ENCODE data around the gene RIC8A. TPM values are rescaled to one million over a fixed set of nuclear protein-coding genes. Genes with fewer than 3 reads are reported as not detected.

RIC8A gene
- total RNA-seq, 2 donors from 2014 or later = 77.1 to 92.6 TPM

DNA sequence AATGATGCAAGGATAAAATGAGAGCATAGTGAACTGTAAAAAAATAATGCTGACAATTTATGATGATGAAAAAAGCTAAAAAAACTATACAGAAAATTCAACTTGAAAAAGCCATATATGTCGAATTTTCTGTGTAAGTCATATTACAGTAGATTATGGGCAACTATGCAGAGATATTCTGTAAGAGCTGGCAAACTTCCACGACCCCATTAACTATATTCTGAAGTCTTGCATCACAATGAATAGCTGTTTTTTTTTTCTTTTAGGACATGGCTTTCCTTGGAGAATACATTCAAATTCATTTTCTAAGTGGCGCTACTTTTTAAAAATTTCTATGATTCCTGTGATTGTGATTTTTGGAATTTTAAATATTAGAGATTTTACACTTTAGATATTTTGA, 47.7 kb downstream of the RIC8A start:
- H3K27me3 ChIP-seq (ENCODE audit: control insufficient read depth, insufficient read depth, low read length, poor library complexity, severe bottlenecking) = no peaks in the 10 kb centered on the region
- H3K36me3 ChIP-seq (ENCODE audit: control insufficient read depth, insufficient read depth, low read length) = peaks cover 34% of the 10 kb centered on the region
- H3K4me3 Mint-ChIP-seq = no peak overlapping the region
- TF ChIP-seq, protein P1, sequence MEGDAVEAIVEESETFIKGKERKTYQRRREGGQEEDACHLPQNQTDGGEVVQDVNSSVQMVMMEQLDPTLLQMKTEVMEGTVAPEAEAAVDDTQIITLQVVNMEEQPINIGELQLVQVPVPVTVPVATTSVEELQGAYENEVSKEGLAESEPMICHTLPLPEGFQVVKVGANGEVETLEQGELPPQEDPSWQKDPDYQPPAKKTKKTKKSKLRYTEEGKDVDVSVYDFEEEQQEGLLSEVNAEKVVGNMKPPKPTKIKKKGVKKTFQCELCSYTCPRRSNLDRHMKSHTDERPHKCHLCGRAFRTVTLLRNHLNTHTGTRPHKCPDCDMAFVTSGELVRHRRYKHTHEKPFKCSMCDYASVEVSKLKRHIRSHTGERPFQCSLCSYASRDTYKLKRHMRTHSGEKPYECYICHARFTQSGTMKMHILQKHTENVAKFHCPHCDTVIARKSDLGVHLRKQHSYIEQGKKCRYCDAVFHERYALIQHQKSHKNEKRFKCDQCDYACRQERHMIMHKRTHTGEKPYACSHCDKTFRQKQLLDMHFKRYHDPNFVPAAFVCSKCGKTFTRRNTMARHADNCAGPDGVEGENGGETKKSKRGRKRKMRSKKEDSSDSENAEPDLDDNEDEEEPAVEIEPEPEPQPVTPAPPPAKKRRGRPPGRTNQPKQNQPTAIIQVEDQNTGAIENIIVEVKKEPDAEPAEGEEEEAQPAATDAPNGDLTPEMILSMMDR (conservative IDR thresholded peaks at IDR 0.05) = no peak
- no peak overlapping the region for H3K9ac ChIP-seq (ENCODE audit: extremely low read depth, low read length, poor library complexity, severe bottlenecking)
- DNase-seq = no peak
- H3K27ac ChIP-seq (ENCODE audit: low read depth, low read length) = no peak overlapping the region
- no peaks in the 10 kb centered on the region for H3K4me1 ChIP-seq (ENCODE audit: control insufficient read depth, insufficient read depth, low read length)
- peaks cover 2% of the 10 kb centered on the region for H3K27me3 Mint-ChIP-seq (ENCODE audit: insufficient read depth)
- no peaks in the 10 kb centered on the region for H3K9me3 Mint-ChIP-seq
- H3K4me3 ChIP-seq (ENCODE audit: low read length) = no peak overlapping the region
- no peak overlapping the region for H3K27ac Mint-ChIP-seq
- no peaks in the 10 kb centered on the region for H3K4me1 Mint-ChIP-seq
- no peaks in the 10 kb centered on the region for H3K9me3 ChIP-seq (ENCODE audit: control insufficient read depth, low read length)
- WGBS, 2 experiments (ENCODE audit: insufficient coverage in 1 of 2, insufficient read length in 1 of 2) = 86 to 88% methylated on average over 1 to 3 of the region's 3 CpGs
- peaks cover 34% of the 10 kb centered on the region for H3K36me3 Mint-ChIP-seq (ENCODE audit: low read depth)

DNA sequence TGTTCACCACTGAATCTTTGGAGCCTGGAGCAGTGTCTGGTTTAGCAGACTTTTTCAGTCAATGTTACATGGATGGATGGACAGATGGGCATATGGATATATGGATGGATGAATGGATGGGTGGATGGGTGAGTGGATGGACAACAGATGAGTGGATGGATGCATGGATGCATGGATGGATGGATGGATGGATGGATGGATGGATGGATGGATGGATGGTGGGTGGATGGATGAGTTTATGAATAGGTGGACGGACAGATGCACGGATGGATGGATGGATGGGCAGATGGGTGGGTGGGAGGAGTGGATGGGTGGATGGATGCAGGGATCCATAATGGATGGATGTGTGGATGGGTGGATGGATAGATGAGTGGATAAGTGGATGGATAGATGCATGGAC, 48.3 kb downstream of the RIC8A start:
- Histone ChIP-seq H3K27ac (ENCODE audit: low read depth, low read length) (no peak overlapping the region), H3K36me3 (ENCODE audit: control insufficient read depth, insufficient read depth, low read length) (peaks cover 28% of the 10 kb centered on the region), H3K4me3 (ENCODE audit: low read length) (no peak overlapping the region), H3K4me1 (ENCODE audit: control insufficient read depth, insufficient read depth, low read length) (no peaks in the 10 kb centered on the region), H3K9ac (ENCODE audit: extremely low read depth, low read length, poor library complexity, severe bottlenecking) (no peak overlapping the region), H3K9me3 (ENCODE audit: control insufficient read depth, low read length) (no peaks in the 10 kb centered on the region), H3K27me3 (ENCODE audit: control insufficient read depth, insufficient read depth, low read length, poor library complexity, severe bottlenecking) (no peaks in the 10 kb centered on the region)
- WGBS, 2 experiments (ENCODE audit: insufficient coverage in 1 of 2, insufficient read length in 1 of 2) = 91% methylated on average over 2 of the region's 2 CpGs; no CpG with 5 or more reads in 1 of the 2 experiments
- H3K27me3 Mint-ChIP-seq (ENCODE audit: insufficient read depth) = peaks cover 2% of the 10 kb centered on the region
- H3K36me3 Mint-ChIP-seq (ENCODE audit: low read depth) = peaks cover 30% of the 10 kb centered on the region
- H3K4me3 Mint-ChIP-seq = no peak overlapping the region
- H3K4me1 Mint-ChIP-seq = no peaks in the 10 kb centered on the region
- DNase-seq = no peak
- H3K9me3 Mint-ChIP-seq = peaks cover 3% of the 10 kb centered on the region
- TF ChIP-seq, protein P1 (conservative IDR thresholded peaks at IDR 0.05) = no peak
- no peak overlapping the region for H3K27ac Mint-ChIP-seq

DNA sequence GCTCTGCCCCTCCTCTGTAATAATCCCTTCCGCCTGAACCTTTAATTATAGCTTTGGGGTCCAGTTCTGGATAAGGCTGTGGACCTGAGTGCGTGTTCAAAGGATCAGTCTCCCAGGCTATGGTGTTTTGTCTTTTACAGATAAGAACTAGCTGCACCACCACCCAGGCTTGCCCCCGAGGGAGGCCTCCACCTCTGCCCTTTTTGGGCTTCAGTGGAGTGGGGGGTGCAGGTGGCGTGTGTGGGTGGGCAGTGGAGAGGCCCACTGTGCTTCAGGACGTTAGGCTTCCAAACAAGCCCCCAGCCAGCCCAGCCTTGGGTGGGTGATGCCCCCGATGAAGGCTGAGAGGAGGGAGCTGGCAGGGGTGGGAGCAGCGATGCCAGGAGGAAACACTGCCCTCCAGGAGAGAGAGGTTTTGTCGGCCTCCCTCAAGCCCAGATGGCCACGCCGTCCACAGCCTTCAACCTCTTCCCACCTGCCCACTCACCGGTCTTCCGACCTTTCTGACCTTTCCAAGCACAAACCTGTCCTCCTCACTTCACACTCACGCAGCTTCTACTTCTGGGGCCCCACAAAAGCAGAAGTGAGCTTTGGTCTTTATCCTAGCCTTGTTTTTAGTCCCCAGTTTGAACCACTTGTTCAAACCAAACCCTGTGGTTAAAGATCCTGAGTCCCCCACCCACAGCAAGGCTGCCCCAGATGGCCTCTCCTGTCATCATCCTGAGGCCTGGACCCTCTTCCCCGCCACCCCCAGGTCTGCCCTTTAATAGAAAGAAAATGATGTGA, 49.6 kb downstream of the RIC8A start:
- Mint-ChIP-seq H3K36me3 (ENCODE audit: low read depth) (peaks cover 17% of the 10 kb centered on the region), H3K9me3 (peaks cover 15% of the 10 kb centered on the region), H3K4me1 (no peaks in the 10 kb centered on the region), H3K27me3 (ENCODE audit: insufficient read depth) (peaks cover 2% of the 10 kb centered on the region), H3K4me3 (no peak overlapping the region), H3K27ac (no peak overlapping the region)
- H3K4me3 ChIP-seq (ENCODE audit: low read length) = no peak overlapping the region
- peaks cover 15% of the 10 kb centered on the region for H3K36me3 ChIP-seq (ENCODE audit: control insufficient read depth, insufficient read depth, low read length)
- DNase-seq = no peak
- no peaks in the 10 kb centered on the region for H3K4me1 ChIP-seq (ENCODE audit: control insufficient read depth, insufficient read depth, low read length)
- peaks cover 4% of the 10 kb centered on the region for H3K9me3 ChIP-seq (ENCODE audit: control insufficient read depth, low read length)
- TF ChIP-seq, protein P1 (conservative IDR thresholded peaks at IDR 0.05) = no peak
- H3K9ac ChIP-seq (ENCODE audit: extremely low read depth, low read length, poor library complexity, severe bottlenecking) = no peak overlapping the region
- no peak overlapping the region for H3K27ac ChIP-seq (ENCODE audit: low read depth, low read length)
- WGBS, 2 experiments (ENCODE audit: insufficient coverage in 1 of 2, insufficient read length in 1 of 2) = 92 to 93% methylated on average over 6 to 14 of the region's 14 CpGs
- no peaks in the 10 kb centered on the region for H3K27me3 ChIP-seq (ENCODE audit: control insufficient read depth, insufficient read depth, low read length, poor library complexity, severe bottlenecking)
